Activated CD4-positive, CD25-positive, alpha-beta regulatory T cell treated with anti-CD3 and anti-CD28 coated beads, Interleukin-2, amount 50 U/mL, for 24 hours (primary cell): ENCODE data around the gene FHIT.
"Not testable (repeated sequence)": the region's sequence is repeated elsewhere in the genome, so short reads cannot be mapped to it uniquely, and the experiment has no call there.

Experiments
- ATAC-seq, 2 donors: fragments of 150-1000 bp; cut with Tn5 transposase; one replicate each; pipeline ENCODE4 v1.10.0; 2021; ENCODE audit warnings: mild to moderate bottlenecking in 1 of 2, moderate library complexity in 1 of 2

Gene FHIT

DNA sequence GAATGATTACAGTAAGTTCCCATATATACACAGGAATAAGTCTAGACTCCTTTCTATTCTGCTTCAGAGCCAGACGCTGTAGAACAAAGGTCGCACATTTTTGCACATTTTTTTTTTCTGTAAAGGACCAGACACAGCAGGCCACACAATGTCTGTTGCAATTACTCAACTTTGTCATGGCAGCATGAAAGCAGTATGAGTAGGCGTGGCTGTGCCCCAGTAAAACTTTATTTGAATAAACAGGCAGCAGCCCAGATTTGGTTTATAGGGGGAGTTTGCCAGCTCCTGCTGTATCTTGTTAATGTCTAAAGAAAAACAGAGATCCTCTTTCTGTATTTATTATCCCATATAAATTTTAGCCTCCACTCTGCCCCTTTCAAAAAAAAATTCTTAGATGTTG lies 708.3 kb downstream of the FHIT start:
- ATAC-seq, result no peak

DNA sequence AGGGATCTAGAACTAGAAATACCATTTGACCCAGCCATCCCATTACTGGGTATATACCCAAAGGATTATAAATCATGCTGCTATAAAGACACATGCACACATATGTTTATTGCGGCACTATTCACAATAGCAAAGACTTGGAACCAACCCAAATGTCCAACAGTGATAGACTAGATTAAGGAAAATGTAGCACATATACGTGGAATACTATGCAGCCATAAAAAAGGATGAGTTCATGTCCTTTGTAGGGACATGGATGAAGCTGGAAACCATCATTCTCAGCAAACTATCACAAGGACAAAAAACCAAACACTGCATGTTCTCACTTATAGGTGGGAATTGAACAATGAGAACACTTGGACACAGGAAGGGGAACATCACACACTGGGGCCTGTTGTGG lies 711.9 kb downstream of the FHIT start:
- not testable (repeated sequence) for ATAC-seq

DNA sequence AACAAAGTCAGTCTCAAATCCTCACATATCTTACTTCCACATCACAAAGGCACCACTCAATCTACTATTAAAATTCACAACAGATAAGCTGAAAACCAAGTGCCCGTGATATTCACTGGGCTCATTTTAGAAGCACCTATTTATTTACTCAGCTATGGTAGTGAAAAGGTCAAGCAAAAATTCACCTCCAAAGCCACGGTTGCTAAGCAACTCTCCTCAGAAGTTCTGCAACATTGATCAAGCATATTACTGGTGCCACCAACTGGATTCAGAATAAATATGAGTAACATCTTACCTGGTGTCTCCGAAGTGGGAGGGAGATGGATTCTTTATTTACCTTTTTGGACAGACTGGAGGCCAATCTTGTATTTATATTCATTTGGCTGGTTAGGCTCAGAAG lies 714.8 kb downstream of the FHIT start:
- no peak for ATAC-seq

DNA sequence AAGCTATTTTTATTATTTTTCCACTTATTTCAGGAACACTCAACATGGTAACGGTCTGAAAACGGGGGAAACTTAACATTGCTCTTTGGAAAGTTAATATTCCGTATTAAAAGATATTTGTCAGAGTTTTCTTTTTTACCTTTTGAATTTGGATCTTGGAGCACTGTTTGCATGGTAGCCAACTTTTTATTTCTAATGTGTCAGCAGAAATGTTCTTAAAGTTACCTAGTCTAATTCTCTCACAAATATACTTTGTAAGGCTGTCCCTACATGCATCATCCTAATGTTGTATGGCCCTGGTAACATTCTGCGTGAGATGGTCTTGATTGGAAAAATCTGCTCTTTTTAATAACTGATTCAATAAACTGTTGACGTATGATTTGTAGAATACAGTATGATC lies 719.5 kb downstream of the FHIT start:
- ATAC-seq, result no peak

DNA sequence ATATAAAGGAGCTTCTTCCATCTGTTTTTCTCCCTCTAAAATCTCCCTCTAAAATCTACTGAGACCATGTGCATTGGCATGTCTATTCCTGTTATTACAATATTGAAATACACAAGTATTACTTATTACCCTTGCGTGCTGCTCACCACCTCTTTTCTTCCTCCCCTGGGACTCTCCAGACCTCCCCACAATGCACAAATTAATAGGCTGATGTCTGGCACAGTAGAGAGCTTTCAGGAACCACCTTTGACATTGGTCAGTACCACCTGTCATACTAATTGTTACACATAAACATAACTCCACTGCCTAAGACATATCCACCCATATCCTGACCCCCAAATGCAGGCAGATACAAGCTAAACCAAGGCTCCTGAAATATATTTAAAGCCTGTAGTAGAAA lies 722.6 kb downstream of the FHIT start:
- no peak for ATAC-seq

DNA sequence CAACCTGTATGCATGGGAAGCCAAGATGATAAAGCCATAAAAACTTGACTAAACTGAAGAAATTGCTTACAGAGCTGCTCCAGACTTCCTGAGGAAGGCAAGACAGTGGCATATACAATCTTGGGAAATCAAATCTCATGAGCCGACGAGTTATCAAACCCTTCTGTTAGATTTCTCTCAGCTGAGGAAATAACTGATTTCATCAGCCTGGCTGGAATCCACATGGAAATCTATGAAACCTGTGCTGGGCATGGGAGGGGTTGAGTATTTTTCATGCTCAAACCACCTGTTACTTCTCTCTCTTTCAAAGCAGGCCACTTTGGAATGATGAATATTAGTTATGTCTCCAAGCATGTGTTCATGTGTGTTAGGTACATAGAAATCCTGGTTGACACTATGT lies 727.7 kb downstream of the FHIT start:
- no peak for ATAC-seq

DNA sequence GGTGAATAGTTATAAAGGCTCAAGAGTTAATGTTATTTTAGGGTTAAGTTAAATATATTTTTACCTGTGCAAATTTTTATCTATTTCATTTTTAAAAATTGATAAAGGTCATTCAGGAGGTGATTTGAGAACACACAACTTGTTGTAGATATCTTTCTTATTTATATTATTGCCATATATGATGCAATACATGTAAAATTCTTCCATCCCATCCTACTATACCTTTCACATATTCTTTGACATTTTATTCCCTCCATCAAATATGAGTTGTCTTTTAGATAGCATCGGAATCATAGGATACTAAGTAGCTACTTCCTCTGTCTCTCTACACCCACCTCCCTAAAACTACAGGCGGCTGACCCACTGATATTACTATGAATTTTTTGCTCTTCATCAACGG lies 734.1 kb downstream of the FHIT start:
- ATAC-seq, result no peak

DNA sequence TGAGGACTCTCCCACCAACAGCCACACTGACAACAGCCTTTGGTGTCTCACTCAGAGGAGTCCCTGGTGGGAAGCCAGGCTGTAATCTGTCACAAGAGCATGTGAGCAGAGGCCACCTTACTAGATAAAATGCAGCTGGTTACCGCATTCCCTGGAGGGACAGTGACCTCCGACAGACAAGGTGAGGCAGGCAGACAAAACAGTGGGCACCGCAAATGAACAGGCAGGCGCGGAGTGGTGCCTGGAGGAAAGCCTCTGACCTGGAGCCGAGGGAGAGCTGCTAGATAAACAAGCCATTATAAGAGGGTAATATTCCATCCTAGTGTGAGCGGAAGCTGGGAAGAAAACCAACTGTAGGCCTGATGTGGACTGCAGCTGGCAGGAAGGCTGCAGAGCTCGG lies 736.4 kb downstream of the FHIT start:
- no peak for ATAC-seq

DNA sequence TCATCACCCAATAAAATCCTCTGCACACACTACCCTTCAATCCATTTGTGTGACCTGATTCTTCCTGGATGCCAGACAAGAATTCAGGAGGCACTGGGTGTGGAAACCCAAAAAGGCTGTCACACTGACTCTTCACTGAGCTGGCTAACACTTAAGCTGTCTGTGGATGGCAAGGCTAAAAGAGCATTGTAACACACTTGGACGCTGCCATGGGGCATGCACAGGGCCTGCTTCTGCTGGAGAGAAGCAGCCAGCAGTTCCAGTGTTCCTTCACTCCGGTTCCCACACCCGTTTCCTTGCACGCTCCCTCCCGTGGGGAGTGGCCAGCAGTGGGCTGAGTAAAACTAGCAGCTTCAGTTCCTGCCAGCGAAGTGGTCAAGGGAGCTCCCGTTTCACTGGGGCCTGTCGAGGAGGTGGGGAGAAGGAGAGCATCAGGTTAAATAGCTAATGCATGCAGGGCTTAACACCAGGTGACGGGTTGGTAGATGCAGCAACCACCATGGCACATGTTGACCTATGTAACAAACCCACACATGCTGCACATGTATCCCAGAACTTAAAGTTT lies 737.1 kb downstream of the FHIT start:
- no peak for ATAC-seq

DNA sequence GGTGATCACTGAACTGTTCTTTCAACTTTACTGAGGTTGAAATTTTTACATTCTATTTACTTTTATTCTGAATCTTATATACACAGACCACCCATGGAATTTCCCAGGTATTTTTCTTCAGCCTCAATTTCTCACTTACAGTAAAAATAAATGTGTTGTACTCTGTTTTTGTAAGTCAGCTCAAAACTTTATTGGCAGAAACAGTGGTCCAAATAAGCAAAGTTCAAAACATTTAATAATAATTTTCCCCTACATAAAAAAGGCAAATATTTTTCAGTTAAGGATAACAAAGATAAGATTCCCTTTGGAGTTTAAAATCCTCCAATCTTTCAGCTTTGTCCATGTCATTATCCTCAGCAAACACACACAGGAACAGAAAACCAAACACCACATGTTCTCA lies 738.0 kb downstream of the FHIT start:
- no peak for ATAC-seq

DNA sequence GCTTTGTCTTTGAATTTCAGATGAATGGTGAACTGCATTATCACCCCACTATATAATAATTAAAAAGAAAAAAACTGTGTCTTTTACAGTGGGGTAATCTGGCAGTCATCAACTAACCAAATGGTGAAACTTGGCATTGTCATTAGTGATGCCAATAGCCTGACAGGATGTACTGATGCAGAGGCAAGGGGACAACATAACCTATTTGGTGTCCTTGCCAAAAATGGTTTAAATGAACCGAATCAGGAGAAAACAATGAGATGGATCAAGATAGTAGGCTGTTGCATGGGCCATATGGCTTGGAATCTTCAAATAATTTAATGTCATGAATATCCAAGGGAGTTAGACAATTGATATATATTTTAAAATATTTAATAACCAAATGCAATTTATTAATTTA lies 738.7 kb downstream of the FHIT start:
- ATAC-seq, result no peak

DNA sequence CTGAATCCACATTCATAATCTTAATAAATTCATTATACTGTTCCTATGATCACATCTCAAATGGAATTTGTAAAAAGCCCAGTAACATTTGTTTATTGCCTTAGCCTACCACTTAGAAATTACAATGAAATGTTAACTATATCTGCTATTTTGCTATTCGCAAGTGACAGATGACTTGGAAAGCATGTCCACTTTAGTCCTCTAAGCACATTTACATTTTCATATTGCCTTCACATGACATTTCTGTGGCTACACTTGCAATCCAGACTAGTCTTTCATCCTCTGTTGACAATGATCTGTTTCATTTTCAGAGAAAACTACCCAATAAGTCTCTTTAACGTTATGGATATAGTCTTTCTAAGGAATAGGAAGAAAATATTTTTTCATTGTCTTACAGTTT lies 741.8 kb downstream of the FHIT start:
- no peak for ATAC-seq

DNA sequence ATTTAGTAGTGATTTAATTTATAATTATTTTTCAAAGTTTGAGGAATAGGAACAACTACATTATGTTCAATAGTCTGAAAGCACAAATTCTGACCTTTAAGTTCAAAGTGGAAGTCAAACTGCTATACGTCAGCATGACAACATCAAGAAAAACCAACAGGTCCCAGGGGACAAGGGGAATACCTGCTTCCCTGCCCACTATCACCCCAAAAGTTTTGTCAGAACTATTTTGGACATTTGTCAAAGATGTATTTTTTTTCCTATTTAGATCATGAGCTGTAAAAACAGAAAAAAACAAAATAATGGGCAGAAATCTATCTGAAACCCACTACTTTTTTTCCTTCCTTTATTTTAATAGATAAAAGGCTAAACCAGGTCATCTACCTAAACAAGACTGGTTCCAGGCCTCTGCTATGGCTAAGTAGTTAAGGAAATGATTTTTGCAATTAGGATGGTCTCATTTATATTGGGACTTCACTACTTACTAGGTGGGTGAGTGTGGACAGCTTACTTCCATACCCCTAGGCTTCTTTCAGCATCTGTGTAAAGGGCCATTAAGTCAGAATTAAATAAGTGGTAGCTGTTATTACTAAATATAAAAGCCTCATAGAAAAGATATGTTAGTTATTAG lies 746.3 kb downstream of the FHIT start:
- ATAC-seq, result no peak

DNA sequence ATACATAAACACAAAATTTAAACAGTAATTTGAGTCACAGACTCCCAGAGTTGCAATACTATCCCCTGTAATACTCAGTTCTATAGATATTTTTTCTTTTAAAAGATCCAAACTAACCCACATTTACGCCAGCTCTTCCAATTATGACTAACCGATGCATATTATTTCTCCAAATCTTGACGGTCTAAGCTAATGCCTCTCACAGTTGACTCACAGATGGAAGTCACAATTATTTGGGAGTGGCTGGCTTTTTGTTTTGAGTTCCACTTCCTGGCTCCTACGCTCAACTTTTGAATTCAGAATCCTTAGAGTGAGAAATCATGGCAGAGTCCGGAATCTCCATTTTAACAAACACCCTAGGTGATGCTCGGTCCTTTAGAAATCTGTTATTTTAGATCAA lies 749.9 kb downstream of the FHIT start:
- ATAC-seq, result no peak

DNA sequence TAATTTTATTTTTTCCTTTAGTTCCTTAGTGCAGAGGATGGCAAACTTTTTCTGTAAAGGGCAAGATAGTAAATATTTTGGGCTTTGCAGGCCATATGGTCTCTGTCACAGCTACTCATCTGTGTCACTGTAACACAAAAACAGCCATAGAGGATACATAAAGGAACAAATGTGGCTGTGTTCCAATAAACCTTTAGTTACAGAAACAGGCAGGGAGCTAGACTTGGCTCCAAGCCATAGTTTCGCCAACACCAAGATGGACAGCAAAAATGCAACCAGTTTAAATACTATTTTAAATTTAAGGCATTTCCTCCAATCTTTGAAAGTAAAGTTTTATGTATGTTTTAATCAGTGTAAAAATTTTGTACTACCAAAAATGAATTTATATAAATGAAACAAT lies 753.4 kb downstream of the FHIT start:
- ATAC-seq, result no peak

DNA sequence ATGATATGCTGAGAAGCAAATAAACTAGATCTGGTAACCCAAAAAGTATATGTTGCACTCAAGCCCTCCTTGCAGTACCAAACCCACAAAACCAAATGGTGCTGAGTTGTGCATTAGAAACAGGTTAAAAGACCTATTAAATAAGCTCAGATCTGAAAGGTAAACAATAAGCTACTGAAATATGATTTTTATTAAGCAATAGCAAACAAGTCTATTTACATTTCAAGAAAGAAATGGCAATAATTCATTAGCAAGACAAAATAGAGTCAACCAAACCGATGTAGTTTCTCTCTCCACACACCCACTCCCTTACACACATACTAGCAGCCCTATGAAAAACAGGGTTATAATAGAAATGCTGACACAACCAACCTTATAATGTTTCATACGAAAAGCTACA lies 760.3 kb downstream of the FHIT start:
- ATAC-seq, result no peak

DNA sequence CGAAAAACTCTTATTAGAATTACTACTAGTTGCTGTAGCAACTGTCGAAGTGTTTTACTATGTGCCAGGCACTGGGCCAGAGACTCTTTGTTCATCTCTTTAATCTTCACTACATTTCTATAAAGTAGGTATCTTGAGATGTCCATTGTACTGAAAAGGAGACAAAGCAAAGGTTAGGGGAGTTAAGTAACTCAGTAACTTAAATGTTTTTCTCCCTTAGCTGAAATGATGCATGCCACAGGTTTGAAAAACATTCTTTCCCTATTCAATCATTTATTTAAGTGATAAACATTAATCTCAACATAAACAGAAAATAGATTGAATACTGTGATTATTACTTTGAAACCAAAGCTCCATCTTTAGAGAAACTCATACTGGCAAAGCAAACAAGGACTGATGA lies 776.2 kb downstream of the FHIT start:
- ATAC-seq, result no peak

DNA sequence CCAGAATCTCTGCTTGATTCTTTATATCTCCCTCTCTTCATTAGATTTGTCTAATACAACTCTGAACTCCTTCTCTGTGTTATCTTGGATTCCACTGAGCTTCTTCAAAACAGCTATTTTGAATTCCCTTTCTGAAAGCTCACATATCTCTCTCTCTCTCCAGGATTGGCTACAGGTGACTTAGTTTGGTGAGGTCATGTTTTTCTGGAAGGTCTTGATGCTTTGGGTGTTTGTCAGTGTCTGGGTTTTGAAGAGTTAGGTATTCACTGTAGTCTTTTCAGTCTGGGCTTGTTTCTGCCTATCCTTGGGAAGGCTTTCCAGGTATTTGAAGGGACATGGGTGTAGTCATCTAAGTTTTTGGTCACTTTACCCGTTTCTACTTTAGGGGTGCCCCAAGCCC lies 781.8 kb downstream of the FHIT start:
- no peak for ATAC-seq

DNA sequence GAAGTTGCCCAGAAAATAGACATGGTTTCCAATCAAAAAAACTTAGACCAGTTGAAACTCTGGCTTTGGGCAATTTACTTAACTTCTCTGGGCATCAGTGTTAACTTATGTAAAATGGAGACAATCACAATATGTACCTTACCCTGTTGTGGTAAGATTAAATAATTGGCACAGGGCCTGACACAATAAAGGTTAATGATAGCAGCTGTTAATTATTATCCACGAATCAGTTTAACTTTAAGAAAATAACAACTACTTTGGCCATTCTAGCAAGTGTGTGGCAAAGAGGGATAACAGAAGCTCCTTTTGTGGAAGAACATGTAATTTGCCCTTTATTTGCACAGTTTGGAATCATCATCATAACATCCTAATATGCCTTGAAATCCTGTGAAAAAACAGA lies 787.6 kb downstream of the FHIT start:
- no peak for ATAC-seq

DNA sequence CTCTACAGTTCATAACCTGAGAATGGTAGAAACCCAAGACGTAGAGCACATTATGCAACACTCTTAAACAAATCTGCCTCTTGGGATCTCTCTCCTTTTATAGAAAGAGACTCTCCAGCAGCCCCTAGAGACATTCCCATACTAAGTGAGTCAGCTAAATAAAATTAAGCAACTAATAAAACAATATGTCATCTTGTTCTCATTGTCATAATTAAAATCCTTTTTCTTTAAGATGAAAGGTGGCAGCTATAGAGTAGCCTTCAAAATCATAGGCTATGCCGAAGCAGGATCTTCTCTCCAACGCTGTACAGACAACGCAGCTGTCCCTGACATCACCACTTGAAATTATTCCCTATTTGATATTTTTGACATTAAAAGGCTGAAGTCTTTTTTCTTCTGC lies 790.0 kb downstream of the FHIT start:
- ATAC-seq, result no peak

DNA sequence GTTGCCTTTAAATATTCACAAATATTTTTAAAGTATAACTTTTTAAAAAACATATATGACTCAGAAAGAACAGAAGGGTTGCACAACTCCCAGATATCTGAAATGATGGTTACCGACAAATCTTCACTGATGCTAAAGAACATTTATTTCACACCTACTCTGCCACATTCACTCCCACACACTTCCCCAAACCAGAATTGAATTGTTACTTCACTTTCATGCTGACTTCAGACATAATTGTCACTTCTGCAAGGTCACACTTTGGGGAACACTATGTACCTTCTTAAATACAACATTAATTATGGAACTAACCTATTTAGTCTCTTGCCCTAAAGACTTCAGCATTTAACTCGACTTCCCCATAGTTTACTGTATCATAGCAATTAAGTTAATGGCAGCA lies 795.1 kb downstream of the FHIT start:
- ATAC-seq, result no peak

DNA sequence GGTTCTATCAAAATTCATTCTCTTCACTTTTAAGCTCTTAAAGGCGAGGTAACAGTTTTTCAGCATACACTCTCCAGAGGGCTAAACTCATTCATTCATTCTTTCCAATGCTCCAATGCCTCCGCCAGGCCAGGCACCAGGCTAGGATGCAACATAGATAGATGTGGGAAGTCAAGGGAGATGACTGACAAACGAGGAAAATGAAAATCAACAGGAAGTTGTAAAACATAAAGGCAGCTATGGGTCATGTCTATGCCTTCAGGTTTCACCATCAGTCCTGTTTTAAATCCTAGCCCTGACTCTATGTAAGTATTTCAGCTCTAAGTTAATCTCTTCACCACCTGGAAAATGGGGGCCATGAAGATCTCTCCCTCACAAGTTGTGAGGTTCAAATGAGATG lies 797.9 kb downstream of the FHIT start:
- ATAC-seq, result no peak

DNA sequence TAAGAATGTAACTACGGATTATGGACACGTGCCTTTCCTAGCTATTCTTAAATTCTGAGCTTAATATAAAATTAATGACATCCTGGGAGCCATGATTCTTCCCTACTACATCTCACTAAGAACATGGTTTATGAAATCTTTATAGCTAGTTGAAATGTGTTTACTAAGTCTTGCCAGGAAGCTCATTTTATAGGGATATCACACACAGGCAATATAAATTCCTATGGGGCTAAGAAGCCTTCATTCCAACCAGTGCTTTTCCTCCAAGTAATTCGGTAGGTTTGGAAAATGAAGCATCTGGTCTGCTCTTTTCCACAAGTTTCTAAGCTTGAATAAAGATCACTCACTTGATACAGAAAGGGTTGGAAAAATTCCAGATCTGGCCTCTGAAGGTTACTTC lies 802.6 kb downstream of the FHIT start:
- no peak for ATAC-seq

DNA sequence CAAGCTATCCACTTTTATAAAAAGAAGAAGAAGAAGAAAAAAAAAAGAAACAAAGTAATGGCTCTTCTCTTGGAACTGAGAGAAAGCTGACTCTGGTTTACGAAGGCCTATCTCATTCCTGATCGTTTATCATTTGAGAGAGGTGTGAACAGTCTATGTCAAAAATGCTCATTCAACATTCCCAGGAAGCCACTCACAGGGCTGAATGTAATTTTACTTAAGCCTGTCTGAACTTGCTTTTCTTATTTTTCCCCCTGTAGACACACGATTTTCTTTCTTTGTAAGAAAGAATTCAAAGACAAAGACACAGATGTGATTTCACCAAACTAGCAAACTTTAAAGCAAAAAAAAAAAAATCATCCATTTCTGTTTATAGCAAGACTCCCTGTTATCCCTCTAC lies 805.8 kb downstream of the FHIT start:
- ATAC-seq, result no peak

DNA sequence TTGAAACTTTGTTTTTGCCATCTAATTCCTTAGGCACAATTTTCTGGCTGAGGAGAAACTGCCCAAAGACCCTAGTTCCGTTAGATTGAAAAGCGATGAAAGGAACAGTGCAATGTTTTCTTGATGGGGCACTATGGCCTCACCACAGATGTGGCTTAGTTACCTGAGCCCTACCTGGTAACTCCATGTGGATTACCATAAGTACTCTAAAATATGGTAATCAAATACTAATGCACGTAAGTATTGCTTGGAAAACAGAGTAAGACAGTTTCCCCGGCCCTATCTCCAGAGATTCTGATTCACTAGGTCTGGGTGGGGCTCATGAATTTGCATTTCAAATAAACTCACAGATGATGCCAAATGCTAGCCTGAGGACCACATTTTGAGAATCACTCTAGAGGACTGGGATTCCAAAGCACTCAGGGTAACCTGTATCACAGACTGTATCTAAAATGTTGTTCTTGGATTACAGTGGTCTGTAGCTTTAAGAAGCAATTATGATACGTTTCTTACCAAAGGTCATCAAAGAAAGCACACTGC lies 806.3 kb downstream of the FHIT start:
- ATAC-seq, result no peak
